Esophagus squamous epithelium (tissue), 5 donors: Measurements from ENCODE around the gene PDS5B. TPM values are rescaled to one million over a fixed set of nuclear protein-coding genes. Genes with fewer than 3 reads are reported as not detected.

Experiments
- DNase-seq: peaks from one replicate; lab custom pipeline; 2025; lab: John Stamatoyannopoulos, UW
- H3K27ac ChIP-seq, 4 donors: fragments of 200-600 bp; sonication (generic); one replicate each; pipeline ENCODE4 v1.5.1; 2016 to 2019; ENCODE audit warnings: mild to moderate bottlenecking in 1 of 4
- H3K27me3 ChIP-seq, 4 donors: fragments of 200-600 bp; sonication (generic); 1 replicate in 3 of 4; 2 replicates in 1 of 4; pipeline versions ENCODE4 v1.5.1 to v1.6.0; 2017 to 2021; ENCODE audit warnings: antibody characterized with exemption in 1 of 4
- H3K36me3 ChIP-seq, 3 donors: fragments of 200-600 bp; sonication (generic); one replicate each; pipeline ENCODE4 v1.5.1; 2016 to 2019
- H3K4me1 ChIP-seq, 3 donors: fragments of 200-600 bp; sonication (generic); one replicate each; pipeline ENCODE4 v1.5.1; 2017 to 2019
- H3K4me3 ChIP-seq, 4 donors: fragments of 200-600 bp; sonication (generic); 1 replicate in 3 of 4; 2 replicates in 1 of 4; pipeline ENCODE4 v1.5.1; 2016 to 2019; ENCODE audit warnings: mild to moderate bottlenecking in 2 of 4, moderate library complexity in 1 of 4
- H3K9me3 ChIP-seq, 3 donors: fragments of 200-600 bp; sonication (generic); one replicate each; pipeline ENCODE4 v1.5.1; 2016 to 2019
- POLR2A ChIP-seq, 4 donors: fragments of 450-650 bp; IDR thresholded peaks; one replicate each; pipeline ENCODE4 v1.6.1; 2017; ENCODE audit warnings: antibody characterized with exemption in 4 of 4, mild to moderate bottlenecking in 4 of 4, moderate library complexity in 3 of 4
- whole genome bisulfite sequencing, 2 donors: methylation state at CpG; one replicate each; pipeline ENCODE4 v1.1.5; 2018; 5-methylcytosine and 5-hydroxymethylcytosine counted together
- intact Hi-C: fragments of 100-400 bp; cut with DNase I; formaldehyde crosslinking; loops from one replicate; pipeline ENCODE4 v1.15.0; 2022
- total RNA-seq, 4 donors: library from RNA; depleted of rRNA; stranded (reverse); fragments of >200 nt; gene quantifications; one replicate each; pipeline ENCODE4 v1.1.0, GENCODE V29; 2016
- TF ChIP-seq, protein P1 (sequence below), 6 experiments: fragments of 450-650 bp in 4 of 6; fragments of 200-600 bp in 2 of 6; sonication (generic) in 2 of 6; IDR thresholded peaks; one replicate each; pipeline ENCODE4 v1.5.1; 2016 to 2019; ENCODE audit warnings: antibody characterized with exemption in 6 of 6, mild to moderate bottlenecking in 4 of 6, moderate library complexity in 4 of 6
- donor health status: DM: yes; HTN: yes; CAD: no.

Gene PDS5B
- total RNA-seq, 4 donors from 2014 or later = 8.9 to 23.5 (median 15.1) TPM

DNA sequence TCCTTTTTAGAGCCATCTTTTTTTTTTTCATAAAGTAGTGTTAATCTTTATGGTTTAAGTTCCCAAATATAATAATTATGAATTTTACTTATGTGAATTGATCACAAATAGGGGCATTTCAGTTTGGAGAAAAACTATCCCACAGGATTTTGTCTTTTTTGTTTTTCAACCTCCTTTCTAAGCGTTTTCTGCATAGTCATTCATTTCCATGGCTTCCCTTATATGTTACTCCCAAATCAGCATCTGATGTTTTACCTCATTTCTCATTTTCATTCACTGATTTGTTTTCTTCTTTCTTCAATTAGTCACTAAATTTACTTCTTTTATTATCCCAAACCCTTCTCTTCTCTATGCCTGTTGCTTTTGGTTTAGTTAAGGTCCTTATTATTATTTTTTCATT lies 24.7 kb downstream of the PDS5B start:
- no peak overlapping the region for H3K4me3 ChIP-seq
- H3K4me1 ChIP-seq = no peaks in the 10 kb centered on the region
- no peak overlapping the region for H3K27ac ChIP-seq
- peaks cover 0 to 5% (median 0%) of the 10 kb centered on the region in 3 donors for H3K36me3 ChIP-seq
- TF ChIP-seq, protein P1, sequence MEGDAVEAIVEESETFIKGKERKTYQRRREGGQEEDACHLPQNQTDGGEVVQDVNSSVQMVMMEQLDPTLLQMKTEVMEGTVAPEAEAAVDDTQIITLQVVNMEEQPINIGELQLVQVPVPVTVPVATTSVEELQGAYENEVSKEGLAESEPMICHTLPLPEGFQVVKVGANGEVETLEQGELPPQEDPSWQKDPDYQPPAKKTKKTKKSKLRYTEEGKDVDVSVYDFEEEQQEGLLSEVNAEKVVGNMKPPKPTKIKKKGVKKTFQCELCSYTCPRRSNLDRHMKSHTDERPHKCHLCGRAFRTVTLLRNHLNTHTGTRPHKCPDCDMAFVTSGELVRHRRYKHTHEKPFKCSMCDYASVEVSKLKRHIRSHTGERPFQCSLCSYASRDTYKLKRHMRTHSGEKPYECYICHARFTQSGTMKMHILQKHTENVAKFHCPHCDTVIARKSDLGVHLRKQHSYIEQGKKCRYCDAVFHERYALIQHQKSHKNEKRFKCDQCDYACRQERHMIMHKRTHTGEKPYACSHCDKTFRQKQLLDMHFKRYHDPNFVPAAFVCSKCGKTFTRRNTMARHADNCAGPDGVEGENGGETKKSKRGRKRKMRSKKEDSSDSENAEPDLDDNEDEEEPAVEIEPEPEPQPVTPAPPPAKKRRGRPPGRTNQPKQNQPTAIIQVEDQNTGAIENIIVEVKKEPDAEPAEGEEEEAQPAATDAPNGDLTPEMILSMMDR (IDR thresholded peaks at IDR 0.05) = no peak
- no peak for TF ChIP-seq POLR2A (IDR thresholded peaks at IDR 0.05)
- 80 to 94% methylated on average over 1 of the region's 1 CpG for WGBS, 2 donors
- no peak for DNase-seq
- H3K9me3 ChIP-seq = peaks cover 0 to 11% (median 7%) of the 10 kb centered on the region in 3 donors
- intact Hi-C loops = no loop called here
- no peaks in the 10 kb centered on the region for H3K27me3 ChIP-seq

DNA sequence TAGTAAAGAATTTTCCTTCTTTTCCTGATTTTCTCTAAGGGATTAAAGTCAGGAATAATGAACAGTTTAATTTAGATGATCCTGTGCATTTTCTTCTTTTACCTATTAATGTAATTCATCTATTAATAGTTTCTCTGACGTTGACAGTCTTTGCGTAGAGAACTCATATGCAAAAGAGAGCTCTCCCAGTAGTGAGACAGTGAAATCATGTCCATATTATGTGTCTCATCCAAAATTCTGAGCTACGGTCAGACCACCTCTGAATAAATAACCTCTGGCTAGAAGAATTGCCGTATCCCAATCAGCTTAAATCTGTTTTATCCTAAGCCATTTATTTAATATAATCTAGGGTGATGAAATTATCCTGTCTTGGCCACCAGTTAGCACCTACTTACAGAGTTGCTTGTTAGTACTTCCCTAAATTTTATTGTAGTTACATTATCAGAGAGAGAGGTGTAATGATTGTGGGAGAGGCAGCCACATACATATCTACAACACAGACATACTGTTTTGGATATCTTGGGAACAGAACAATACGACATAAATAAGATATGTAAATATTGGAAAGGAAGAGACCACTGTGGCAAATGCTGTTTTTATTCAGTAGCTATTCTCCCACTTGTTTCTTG lies 30.7 kb downstream of the PDS5B start:
- 72 to 75% methylated on average over 5 of the region's 5 CpGs for WGBS, 2 donors
- intact Hi-C loops = no loop called here
- H3K27me3 ChIP-seq = no peaks in the 10 kb centered on the region
- H3K9me3 ChIP-seq = peaks cover 0 to 6% (median 0%) of the 10 kb centered on the region in 3 donors
- H3K27ac ChIP-seq = no peak overlapping the region
- TF ChIP-seq, protein P1 (IDR thresholded peaks at IDR 0.05) = no peak
- no peak for TF ChIP-seq POLR2A (IDR thresholded peaks at IDR 0.05)
- H3K4me1 ChIP-seq = no peaks in the 10 kb centered on the region
- no peak for DNase-seq
- H3K36me3 ChIP-seq = no peaks in the 10 kb centered on the region
- H3K4me3 ChIP-seq = no peak overlapping the region

DNA sequence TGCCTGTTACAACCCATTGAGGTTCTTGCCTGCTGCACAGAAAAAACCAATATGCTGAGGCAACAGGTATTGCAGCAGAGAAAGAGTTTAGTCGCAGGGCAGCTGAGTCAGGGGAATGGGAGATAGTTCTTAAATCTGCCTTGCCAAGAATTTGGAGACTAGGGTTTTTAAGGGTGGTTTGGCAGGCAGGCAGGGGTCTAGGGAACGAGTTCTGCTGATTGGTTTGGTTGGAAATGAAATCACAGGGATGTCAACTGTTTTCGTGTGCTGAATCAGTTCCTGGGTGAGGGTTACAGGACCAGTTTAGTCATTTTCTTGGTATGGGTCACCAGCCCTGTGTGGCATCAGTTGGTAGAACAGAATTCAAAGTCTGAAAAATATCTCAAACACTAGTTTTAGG lies 36.6 kb downstream of the PDS5B start:
- Histone ChIP-seq H3K36me3 (no peaks in the 10 kb centered on the region), H3K4me3 (no peak overlapping the region), H3K27ac (no peak overlapping the region), H3K9me3 (peaks cover 0 to 21% (median 5%) of the 10 kb centered on the region in 3 donors), H3K4me1 (peaks cover 0 to 16% (median 0%) of the 10 kb centered on the region in 3 donors), H3K27me3 (no peaks in the 10 kb centered on the region)
- DNase-seq = no peak
- 94% methylated on average over 3 of the region's 3 CpGs for WGBS, 2 donors
- intact Hi-C loops = no loop called here
- no peak for TF ChIP-seq POLR2A (IDR thresholded peaks at IDR 0.05)
- TF ChIP-seq, protein P1 (IDR thresholded peaks at IDR 0.05) = no peak

DNA sequence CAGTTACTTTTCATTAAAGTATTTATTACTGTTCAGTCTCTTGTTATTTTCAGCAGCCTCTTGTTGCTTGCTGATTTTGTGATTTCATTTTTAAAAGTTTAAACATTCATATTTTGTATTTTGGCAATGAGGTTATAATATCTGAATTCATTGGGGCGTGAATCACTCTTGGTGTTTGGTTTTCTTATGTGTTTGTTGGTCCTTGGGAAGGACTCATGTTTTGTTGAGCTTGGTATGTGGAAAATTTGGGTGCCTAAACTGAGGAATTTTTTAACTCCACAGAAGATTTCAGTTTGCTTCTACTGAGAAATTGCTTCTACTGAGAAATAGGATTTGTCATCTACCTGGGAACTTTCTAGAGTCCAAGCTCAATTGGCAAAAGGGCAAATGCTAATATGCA lies 38.2 kb downstream of the PDS5B start:
- 74 to 78% methylated on average over 1 of the region's 1 CpG for WGBS, 2 donors

DNA sequence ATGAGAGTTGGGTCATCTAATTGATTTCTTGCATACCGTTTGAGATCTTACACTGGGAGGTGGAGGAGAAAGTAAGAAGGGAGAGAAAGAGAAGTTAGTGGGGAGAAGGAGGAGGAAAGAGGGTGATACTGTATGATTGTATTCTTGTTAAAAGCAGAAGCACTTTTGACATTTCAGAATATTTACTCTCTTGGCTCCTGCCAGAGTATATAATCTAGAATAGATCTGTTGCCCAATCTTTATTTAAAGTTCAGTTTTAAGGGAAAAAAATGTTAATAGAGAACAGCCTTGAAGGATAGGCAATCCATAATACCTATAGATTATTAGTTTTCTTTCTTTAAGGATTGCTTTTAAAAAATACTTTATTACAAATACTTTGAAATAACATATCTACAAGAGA lies 41.5 kb downstream of the PDS5B start:
- Histone ChIP-seq H3K4me1 (peaks cover 0 to 20% (median 0%) of the 10 kb centered on the region in 3 donors), H3K36me3 (no peaks in the 10 kb centered on the region), H3K27me3 (no peaks in the 10 kb centered on the region), H3K4me3 (no peak overlapping the region), H3K9me3 (peaks cover 0 to 7% (median 3%) of the 10 kb centered on the region in 3 donors), H3K27ac (no peak overlapping the region)
- no peak for DNase-seq
- TF ChIP-seq POLR2A (IDR thresholded peaks at IDR 0.05) = no peak
- 18 to 24% methylated on average over 1 of the region's 1 CpG for WGBS, 2 donors
- intact Hi-C loops = no loop called here

More for the DNA sequence above, 38.2 kb downstream of the PDS5B start:
- Histone ChIP-seq H3K27me3 (no peaks in the 10 kb centered on the region), H3K36me3 (no peaks in the 10 kb centered on the region), H3K27ac (no peak overlapping the region), H3K4me1 (peaks cover 0 to 16% (median 0%) of the 10 kb centered on the region in 3 donors), H3K4me3 (no peak overlapping the region), H3K9me3 (peaks cover 0 to 21% (median 5%) of the 10 kb centered on the region in 3 donors)
- DNase-seq = no peak
- intact Hi-C loops = no loop called here
- TF ChIP-seq POLR2A (IDR thresholded peaks at IDR 0.05) = no peak
- TF ChIP-seq, protein P1 (IDR thresholded peaks at IDR 0.05) = no peak
